Measurements from ENCODE around the gene SEL1L3.

- TF ChIP-seq REST (IDR thresholded peaks at IDR 0.05; ENCODE audit: insufficient read depth in 1 of 2, low read depth in 2 of 2, low read length in 2 of 2) (no peak), POLR2AphosphoS5 (IDR thresholded peaks at IDR 0.05; ENCODE audit: low read depth, low read length) (no peak), TAF1 (IDR thresholded peaks at IDR 0.05; ENCODE audit: borderline replicate concordance, insufficient read depth, low read length) (no peak), SIN3A (IDR thresholded peaks at IDR 0.05; ENCODE audit: borderline replicate concordance, insufficient read depth, low read length) (no peak), FOXP2 (optimal IDR thresholded peaks at IDR 0.05; ENCODE audit: borderline replicate concordance, extremely low read depth, extremely low read length, insufficient read depth) (no peak)
Measured at GRCh38 chr4:25775166-25775565, 87.6 kb downstream of the SEL1L3 start.

Data from PFSK-1 (cell line).